ENCODE measurements around the gene CORO7.
"Not testable (repeated sequence)": the region's sequence is repeated elsewhere in the genome, so short reads cannot be mapped to it uniquely, and the experiment has no call there.

Gene CORO7

DNA sequence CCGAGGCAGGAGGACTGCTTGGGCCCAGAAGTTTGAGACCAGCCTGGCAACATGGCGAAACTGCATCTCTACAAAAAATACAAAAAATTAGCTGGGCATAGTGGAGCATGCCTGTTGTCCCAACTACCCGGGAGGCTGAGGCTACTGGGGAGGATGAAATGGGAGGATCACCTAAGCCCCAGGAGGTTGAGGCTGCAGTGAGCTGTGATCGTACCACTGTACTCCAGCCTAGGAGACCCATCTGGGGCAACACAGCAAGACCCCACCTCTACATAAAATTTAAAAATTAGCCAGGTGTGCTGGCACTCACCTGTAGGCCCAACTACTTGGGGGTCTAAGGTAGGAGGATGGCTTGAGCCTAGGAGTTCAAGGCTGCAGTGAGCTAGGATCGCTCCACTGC lies 67.1 kb downstream of the CORO7 start:
- no peak for DNase-seq

DNA sequence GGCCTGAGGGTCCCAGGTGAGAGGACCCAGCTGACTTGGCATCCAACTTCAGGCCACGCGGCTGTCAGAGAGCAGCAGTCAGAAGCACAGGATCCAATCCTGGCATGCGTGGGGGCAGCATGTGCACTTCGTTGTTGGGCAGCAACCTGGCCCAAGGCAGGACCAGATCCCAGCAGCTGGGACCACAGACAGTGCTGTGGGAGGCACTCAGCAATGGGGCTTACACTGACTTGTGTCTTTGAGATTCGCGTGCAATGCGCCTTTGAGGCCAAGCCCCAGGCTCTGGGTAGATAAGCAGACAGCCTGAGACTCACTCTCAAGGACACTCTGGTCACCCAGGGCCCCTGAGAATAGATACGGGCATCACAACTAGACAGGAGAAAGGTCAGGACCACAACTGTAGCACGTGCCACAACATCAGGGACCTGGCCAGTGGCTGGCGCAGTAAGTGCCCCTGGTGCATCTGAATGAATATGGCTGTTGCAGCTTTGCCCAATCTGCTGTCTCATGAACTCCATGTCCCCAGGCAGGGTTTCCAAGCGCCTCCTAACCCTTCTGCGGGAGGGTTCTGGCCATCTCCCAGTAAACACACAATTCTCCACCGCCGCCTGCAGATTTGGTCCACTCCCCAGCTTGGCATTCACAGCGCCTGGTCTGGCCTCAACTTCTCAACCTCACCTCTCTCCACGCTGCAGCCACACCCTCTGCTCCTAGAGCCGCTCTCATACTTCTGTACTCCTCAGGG lies 68.5 kb downstream of the CORO7 start:
- no peak for DNase-seq

- DNase-seq = no peak
These were observed 69.4 kb downstream of the CORO7 start for GRCh38 chr16:4347010-4347409.

GRCh38 chr16:4345836-4346781 lies 70.3 kb downstream of the CORO7 start:
- DNase-seq = no peak

- no peak for DNase-seq
These were observed 71.2 kb downstream of the CORO7 start for GRCh38 chr16:4344983-4345835.

- DNase-seq = not testable (repeated sequence)
These were observed 72.0 kb downstream of the CORO7 start for GRCh38 chr16:4344300-4344982.

- no peak for DNase-seq
These were observed 73.3 kb downstream of the CORO7 start for GRCh38 chr16:4342866-4343744.

GRCh38 chr16:4341250-4341649 lies 75.1 kb downstream of the CORO7 start:
- DNase-seq = no peak

GRCh38 chr16:4340443-4340842 lies 76.0 kb downstream of the CORO7 start:
- no peak for DNase-seq

GRCh38 chr16:4339909-4340308 lies 76.5 kb downstream of the CORO7 start:
- peak; percentile 45 for DNase-seq

GRCh38 chr16:4339455-4339854 lies 76.9 kb downstream of the CORO7 start:
- DNase-seq = no peak

DNA sequence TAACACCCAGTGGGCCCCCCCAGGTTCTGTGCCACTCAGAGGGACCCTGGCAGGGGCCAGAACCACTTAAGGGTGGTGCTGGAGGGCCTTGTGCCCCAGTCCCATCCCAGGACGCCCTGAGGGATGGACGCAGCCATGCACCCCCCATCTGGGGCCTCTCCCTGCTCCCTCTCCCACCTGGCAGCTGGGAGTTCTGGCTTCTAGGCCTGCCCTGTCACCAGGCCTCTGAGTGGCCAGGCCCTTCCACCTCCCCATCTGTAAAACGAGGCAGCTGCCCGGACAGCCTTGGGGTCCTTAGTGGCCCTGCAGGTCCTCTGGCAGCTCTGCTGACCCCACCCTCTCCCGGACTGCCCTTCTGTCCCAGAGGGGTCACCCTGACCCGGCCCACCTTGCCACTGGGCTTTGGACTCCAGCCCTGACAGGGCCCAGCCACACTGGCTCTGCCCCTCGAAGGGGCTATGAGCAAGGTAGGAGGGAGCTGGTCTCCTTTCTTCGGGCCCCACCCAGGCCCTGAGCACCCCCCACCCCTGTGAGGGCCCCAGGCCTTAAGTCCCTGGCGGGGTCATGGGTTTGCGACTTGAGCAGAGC lies 77.6 kb downstream of the CORO7 start:
- no peak for DNase-seq

- DNase-seq = no peak
These were observed 78.2 kb downstream of the CORO7 start for GRCh38 chr16:4338125-4338582.

DNA sequence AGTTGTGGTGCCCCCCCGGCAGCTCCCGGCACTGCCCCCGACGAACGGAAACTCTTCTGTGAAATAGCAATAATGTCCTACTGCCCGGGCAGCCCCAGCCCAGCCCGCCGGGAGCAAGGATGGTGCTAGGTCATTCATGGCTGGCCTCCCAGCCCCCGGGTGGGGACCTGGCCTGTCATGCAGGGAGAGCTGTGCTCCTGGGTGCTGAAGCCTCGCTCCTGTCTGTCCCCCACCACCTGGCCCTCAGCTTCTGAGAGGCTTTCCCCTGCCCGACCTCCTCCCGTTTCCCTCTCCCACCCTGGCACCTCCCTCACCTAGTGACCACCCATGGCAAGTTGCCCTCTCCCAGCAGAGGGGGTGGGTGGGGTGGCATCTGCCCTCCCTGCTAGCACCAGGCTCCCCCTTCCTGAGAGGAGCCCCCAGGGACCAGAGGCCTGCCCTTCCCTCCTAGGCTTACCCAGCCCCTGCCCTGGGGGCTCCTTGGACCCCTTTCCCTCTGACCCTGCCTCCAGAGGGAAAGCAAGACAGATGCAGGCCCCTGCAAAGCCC lies 78.8 kb downstream of the CORO7 start:
- no peak for DNase-seq

- DNase-seq = no peak
These were observed 79.5 kb downstream of the CORO7 start for GRCh38 chr16:4336701-4337539.

DNA sequence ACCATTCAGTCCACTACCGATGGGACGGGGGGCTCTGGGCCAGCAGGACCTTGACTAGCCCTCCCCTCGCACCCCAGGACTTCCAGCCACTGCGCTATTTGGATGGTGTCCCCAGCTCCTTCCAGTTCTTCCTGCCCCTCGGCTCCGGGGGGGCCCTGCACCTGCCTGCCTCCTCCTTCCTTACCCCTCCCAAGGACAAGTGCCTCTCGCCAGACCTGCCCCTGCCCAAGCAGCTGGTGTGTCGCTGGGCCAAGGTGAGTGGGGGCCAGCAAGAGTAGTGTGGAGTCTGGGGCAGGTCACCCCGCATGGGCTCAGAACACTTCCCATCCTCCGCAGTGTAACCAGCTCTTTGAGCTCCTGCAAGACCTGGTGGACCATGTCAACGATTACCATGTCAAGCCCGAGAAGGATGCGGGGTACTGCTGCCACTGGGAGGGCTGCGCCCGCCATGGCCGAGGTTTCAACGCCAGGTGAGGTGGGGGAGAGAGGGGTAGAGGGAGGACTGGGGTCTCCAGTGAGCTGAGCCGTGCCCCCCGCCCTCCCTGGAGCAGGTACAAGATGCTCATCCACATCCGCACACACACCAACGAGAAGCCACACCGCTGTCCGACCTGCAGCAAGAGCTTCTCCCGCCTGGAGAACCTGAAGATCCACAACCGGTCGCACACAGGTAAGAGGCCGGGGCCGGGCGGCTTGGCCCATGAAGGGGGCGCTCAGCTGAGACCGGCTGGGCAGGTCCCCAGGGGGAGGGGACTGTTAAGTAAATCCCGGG lies 81.5 kb downstream of the CORO7 start:
- no peak for DNase-seq

GRCh38 chr16:4333714-4334113 lies 82.7 kb downstream of the CORO7 start:
- not testable (repeated sequence) for DNase-seq

DNA sequence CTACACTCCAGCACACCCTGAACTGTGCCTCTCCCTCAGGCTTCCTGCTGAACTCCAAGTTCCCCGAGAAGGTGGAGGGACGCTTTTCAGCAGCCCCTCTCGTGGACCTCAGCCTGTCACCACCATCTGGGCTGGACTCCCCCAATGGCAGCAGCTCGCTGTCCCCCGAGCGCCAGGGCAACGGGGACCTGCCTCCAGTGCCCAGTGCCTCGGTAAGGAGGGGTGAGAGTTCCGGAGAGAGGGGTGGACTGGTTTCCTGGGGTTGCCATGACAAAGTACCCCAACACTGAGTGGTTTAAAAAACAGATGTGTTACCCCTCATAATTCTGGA lies 83.1 kb downstream of the CORO7 start:
- DNase-seq = no peak

All from fibroblast of upper back skin (primary cell).